ENCODE results near the gene TMPRSS12.

- TF ChIP-seq CTCF (IDR thresholded peaks at IDR 0.05; ENCODE audit: low read depth, low read length, poor library complexity, severe bottlenecking) (no peak), EZH2phosphoT487 (IDR thresholded peaks at IDR 0.05; ENCODE audit: borderline replicate concordance, low read length) (no peak)
Measured at GRCh38 chr12:50932787-50933280, 90.1 kb downstream of the TMPRSS12 start.

All from DOHH2 (cell line).